SK-N-SH (cell line): ENCODE measurements around the gene ABCA7. TPM values are rescaled to one million over a fixed set of nuclear protein-coding genes. Genes with fewer than 3 reads are reported as not detected.

Experiments used
- CTCF ChIA-PET: fragments of 300-600, 350-600 bp; formaldehyde crosslinking; extraction: SDS; loops from one replicate; lab custom pipeline; 2021; lab: Yijun Ruan, JAX
- POLR2A ChIA-PET: fragments of 350-600 bp; sonication (Branson Sonifier 250); formaldehyde crosslinking; extraction: SDS; loops from one replicate; lab custom pipeline; 2020; ENCODE audit warnings: antibody characterized with exemption, inconsistent platforms; lab: Yijun Ruan, JAX
- DNase-seq: peaks from one replicate; pipeline ENCODE4 v3.0.0; 2012
- H2AFZ ChIP-seq: fragments of 200-600 bp; sonication (generic); 2 replicates; pipeline ENCODE4 v1.8.1; 2016; ENCODE audit warnings: antibody characterized with exemption, mild to moderate bottlenecking, low read depth
- H3F3A ChIP-seq: fragments of 200-600 bp; sonication (generic); replicated peaks from 2 replicates; pipeline ENCODE3; 2016; ENCODE audit warnings: antibody characterized with exemption, mild to moderate bottlenecking; ENCODE audit not compliant: insufficient read depth
- H3K27ac ChIP-seq, 2 experiments: fragments of 200-500 bp in 1 of 2; fragments of 200-600 bp in 1 of 2; sonication (Bioruptor generic) in 1 of 2; sonication (generic), shearing (Covaris generic) in 1 of 2; 2 replicates each; pipeline versions ENCODE4 v1.5.1 to v1.6.1; 2014 to 2016; ENCODE audit warnings: low read depth in 2 of 2, inconsistent platforms in 1 of 2, low read length in 1 of 2, mild to moderate bottlenecking in 1 of 2, mixed read lengths in 1 of 2
- H3K27me3 ChIP-seq: fragments of 200-600 bp; sonication (generic), shearing (Covaris generic); 2 replicates; pipeline ENCODE4 v1.6.1; 2016; ENCODE audit warnings: mixed run types; ENCODE audit not compliant: insufficient read depth
- H3K36me3 ChIP-seq, 2 experiments: fragments of 200-500 bp in 1 of 2; fragments of 200-600 bp in 1 of 2; sonication (Bioruptor generic) in 1 of 2; sonication (generic) in 1 of 2; replicated peaks in 1 of 2; 2 replicates each; pipeline versions ENCODE3 to v1.5.1; 2014 to 2016; ENCODE audit warnings: low read length in 1 of 2, mild to moderate bottlenecking in 1 of 2; ENCODE audit not compliant: insufficient read depth in 2 of 2, control insufficient read depth in 1 of 2
- H3K4me1 ChIP-seq, 2 experiments: fragments of 200-500 bp in 1 of 2; fragments of 200-600 bp in 1 of 2; sonication (Bioruptor generic) in 1 of 2; sonication (generic), shearing (Covaris generic) in 1 of 2; 2 replicates each; pipeline versions ENCODE4 v1.5.1 to v1.6.1; 2014 to 2016; ENCODE audit warnings: low read depth in 1 of 2, low read length in 1 of 2, mixed run types in 1 of 2; ENCODE audit not compliant: insufficient read depth in 2 of 2, control insufficient read depth in 1 of 2
- H3K4me2 ChIP-seq: fragments of 200-600 bp; sonication (generic), shearing (Covaris generic); 2 replicates; pipeline ENCODE4 v1.6.1; 2017; ENCODE audit warnings: mixed run types
- H3K4me3 ChIP-seq, 2 experiments: fragments of 200-500 bp in 1 of 2; fragments of 200-600 bp in 1 of 2; sonication (Bioruptor generic) in 1 of 2; sonication (generic), shearing (Covaris generic) in 1 of 2; 2 replicates each; pipeline versions ENCODE4 v1.5.1 to v1.8.1; 2014 to 2016; ENCODE audit warnings: low read depth in 2 of 2, inconsistent platforms in 1 of 2, low read length in 1 of 2, mild to moderate bottlenecking in 1 of 2, mixed read lengths in 1 of 2, moderate library complexity in 1 of 2
- H3K79me2 ChIP-seq: fragments of 200-600 bp; sonication (generic); 2 replicates; pipeline ENCODE4 v1.8.1; 2017; ENCODE audit warnings: mild to moderate bottlenecking; ENCODE audit not compliant: insufficient read depth
- H3K9ac ChIP-seq: fragments of 200-600 bp; sonication (generic); 2 replicates; pipeline ENCODE4 v1.6.1; 2017; ENCODE audit warnings: mixed run types
- H3K9me2 ChIP-seq: fragments of 200-600 bp; sonication (generic); 2 replicates; pipeline ENCODE4 v1.6.1; 2017; ENCODE audit warnings: mixed run types
- H3K9me3 ChIP-seq: fragments of 200-600 bp; sonication (generic); 2 replicates; pipeline ENCODE4 v1.6.1; 2017; ENCODE audit warnings: mixed run types, mild to moderate bottlenecking, moderate library complexity
- H4K20me1 ChIP-seq: fragments of 200-600 bp; sonication (generic); 2 replicates; pipeline ENCODE4 v1.6.1; 2017; ENCODE audit warnings: mild to moderate bottlenecking, mixed run types; ENCODE audit not compliant: insufficient read depth
- CHD2 ChIP-seq: fragments of 150-350 bp; IDR thresholded peaks from 2 replicates; pipeline ENCODE4 v1.6.1; 2018; ENCODE audit warnings: low read length; ENCODE audit not compliant: partially characterized antibody
- ELF1 ChIP-seq: IDR thresholded peaks from 2 replicates; pipeline ENCODE4 v1.4.0; 2012
- EP300 ChIP-seq, 2 experiments: IDR thresholded peaks; 2 replicates each; pipeline versions ENCODE4 v1.4.0 to v1.6.1; 2012; ENCODE audit warnings: borderline replicate concordance in 1 of 2, low read depth in 1 of 2, low read length in 1 of 2
- FOSL2 ChIP-seq: IDR thresholded peaks from 2 replicates; pipeline ENCODE4 v1.4.0; 2012; ENCODE audit warnings: low read depth, mild to moderate bottlenecking, moderate library complexity, borderline replicate concordance
- FOXJ3 ChIP-seq: sonication (generic); formaldehyde crosslinking; IDR thresholded peaks from 2 replicates; pipeline ENCODE4 v1.5.1; 2020; ENCODE audit warnings: mild to moderate bottlenecking, missing genetic modification reagents
- FOXM1 ChIP-seq: IDR thresholded peaks from 2 replicates; pipeline ENCODE4 v1.4.0; 2012; ENCODE audit warnings: low read depth, mild to moderate bottlenecking
- GABPA ChIP-seq: IDR thresholded peaks from 2 replicates; pipeline ENCODE4 v1.4.0; 2012; ENCODE audit warnings: low read depth, mild to moderate bottlenecking
- NFIC ChIP-seq: IDR thresholded peaks from 2 replicates; pipeline ENCODE4 v1.4.0; 2012; ENCODE audit warnings: borderline replicate concordance
- RXRA ChIP-seq: IDR thresholded peaks from 2 replicates; pipeline ENCODE4 v1.4.0; 2012; ENCODE audit warnings: low read depth, mild to moderate bottlenecking, borderline replicate concordance
- TEAD4 ChIP-seq: IDR thresholded peaks from 2 replicates; pipeline ENCODE4 v1.4.0; 2012; ENCODE audit warnings: mild to moderate bottlenecking, borderline replicate concordance; ENCODE audit not compliant: insufficient read depth
- whole genome bisulfite sequencing: methylation state at CpG from one replicate; pipeline ENCODE4 v1.1.6; 2017; ENCODE audit warnings: low lambda C conversion rate; 5-methylcytosine and 5-hydroxymethylcytosine counted together
- polyA plus RNA-seq, 3 experiments: library from polyadenylated mRNA; depleted of rRNA; stranded (reverse); fragments of >200 nt; gene quantifications; 2 replicates each; pipeline ENCODE4 v1.2.3, GENCODE V29; 2012
- TF ChIP-seq, protein P1 (sequence below): IDR thresholded peaks from 2 replicates; pipeline ENCODE4 v1.4.0; 2012; ENCODE audit warnings: low read depth, borderline replicate concordance
- TF ChIP-seq, protein P2 (sequence below): IDR thresholded peaks from 2 replicates; pipeline ENCODE4 v1.6.1; 2012; ENCODE audit warnings: mild to moderate bottlenecking, low read depth, low read length, moderate library complexity

ABCA7 gene
- polyA plus RNA-seq, 1 of the 3 experiments (the other 2 are of a cell fraction): 7.8 TPM

DNA sequence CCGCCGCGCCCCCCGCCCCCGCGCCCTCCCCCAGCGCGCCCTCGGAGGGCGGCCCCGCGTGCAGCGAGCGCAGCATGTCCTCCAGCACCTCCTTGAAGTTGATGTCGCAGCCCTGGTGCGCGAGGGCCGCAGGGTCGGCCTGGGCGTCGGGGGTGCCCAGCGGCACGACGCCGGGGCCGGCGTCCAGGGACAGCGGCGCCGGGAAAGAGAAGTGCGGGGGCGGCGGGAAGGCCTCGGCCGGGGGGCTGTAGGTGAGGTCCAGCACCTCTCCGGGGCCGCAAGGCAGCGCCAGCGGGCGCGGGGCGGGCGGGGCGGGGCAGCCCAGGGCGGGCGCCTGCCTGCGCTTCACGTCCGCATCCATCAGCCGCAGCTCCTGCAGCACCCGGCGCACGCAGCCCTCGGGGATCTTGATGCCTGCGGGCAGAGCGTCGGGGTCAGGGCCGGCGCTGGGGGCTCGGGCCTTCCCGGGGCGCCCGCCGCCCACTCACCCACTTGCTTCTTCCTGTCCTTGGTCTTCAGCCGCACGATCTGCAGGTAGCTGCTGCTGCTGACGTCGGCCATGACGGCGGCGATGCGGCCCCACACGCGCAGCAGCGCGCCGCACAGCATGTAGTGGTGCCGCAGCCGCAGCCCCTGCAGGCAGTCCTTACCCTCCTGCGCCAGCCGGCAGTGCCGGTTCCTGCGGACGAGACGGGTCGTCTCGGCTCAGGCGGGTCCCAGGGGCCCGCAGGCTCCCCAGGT lies 68.6 kb downstream of the ABCA7 start:
- CTCF ChIA-PET: interaction anchor here (1.2 to 1.8 kb wide), 3 partner anchors 86 to 113 kb away, joined by 5 read pairs; no protein-coding TSS in a partner anchor
- no peak overlapping the region for H2AFZ ChIP-seq
- H3K36me3 ChIP-seq: peaks cover 0 to 34% of the 10 kb centered on the region in 2 experiments

DNA sequence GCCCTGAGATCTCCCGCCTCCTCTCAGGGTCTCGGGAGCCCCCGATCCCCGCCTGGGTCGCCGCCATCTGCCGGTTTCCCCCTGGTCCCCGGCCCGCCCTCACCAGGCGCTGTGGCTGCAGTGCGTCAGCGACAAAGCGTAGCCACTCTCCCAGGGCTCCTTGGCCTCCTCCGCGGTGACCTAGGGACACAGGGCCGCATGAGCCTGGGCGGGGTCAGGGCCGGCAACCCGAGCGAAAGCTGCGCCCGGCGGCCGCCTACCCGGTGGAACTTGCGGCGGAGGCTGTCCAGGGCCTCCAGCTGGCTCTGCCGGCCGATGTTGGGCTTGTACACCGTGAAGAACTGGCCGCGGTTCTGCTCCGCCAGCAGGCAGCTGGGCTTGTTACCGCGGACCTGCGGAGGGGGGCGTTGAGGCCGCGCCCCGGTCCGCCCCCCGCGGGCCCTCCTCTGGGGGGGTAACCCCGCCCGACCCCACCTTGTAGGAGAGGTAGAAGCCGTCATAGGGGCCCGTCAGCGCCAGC lies 69.2 kb downstream of the ABCA7 start:
- POLR2A ChIA-PET: no interaction called here
- peaks cover 21% of the 10 kb centered on the region; the same call in 1 of the 2 replicates for H4K20me1 ChIP-seq
- no peak overlapping the region for H3K27ac ChIP-seq
- H3K36me3 ChIP-seq: peaks cover 0 to 36% of the 10 kb centered on the region in 2 experiments
- no peak overlapping the region for H3K4me3 ChIP-seq
- H3K4me2 ChIP-seq: no peak overlapping the region
- H3K27me3 ChIP-seq: no peaks in the 10 kb centered on the region
- 98% methylated on average over 14 of the region's 48 CpGs for WGBS
- peaks cover 18% of the 10 kb centered on the region; the same call in 1 of the 2 replicates for H3K79me2 ChIP-seq
- DNase-seq: no peak
- CTCF ChIA-PET: interaction anchor here (1.2 kb wide), 1 partner anchor 86 kb away, joined by 5 read pairs; no protein-coding TSS in a partner anchor
- H3K9me3 ChIP-seq: no peaks in the 10 kb centered on the region
- H3K9me2 ChIP-seq: no peaks in the 10 kb centered on the region
- no peak overlapping the region for H2AFZ ChIP-seq
- no peak for TF ChIP-seq FOXJ3 (CRISPR knock-in tag)
- TF ChIP-seq CHD2: no peak
- no peak for TF ChIP-seq TEAD4
- no peak for TF ChIP-seq FOXM1
- TF ChIP-seq, protein P1, sequence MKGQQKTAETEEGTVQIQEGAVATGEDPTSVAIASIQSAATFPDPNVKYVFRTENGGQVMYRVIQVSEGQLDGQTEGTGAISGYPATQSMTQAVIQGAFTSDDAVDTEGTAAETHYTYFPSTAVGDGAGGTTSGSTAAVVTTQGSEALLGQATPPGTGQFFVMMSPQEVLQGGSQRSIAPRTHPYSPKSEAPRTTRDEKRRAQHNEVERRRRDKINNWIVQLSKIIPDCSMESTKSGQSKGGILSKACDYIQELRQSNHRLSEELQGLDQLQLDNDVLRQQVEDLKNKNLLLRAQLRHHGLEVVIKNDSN: no peak
- no peak for TF ChIP-seq FOSL2
- no peak for TF ChIP-seq NFIC
- TF ChIP-seq EP300 (IDR thresholded peaks at IDR 0.05; ENCODE audit: borderline replicate concordance in 1 of 2, low read depth in 1 of 2, low read length in 1 of 2): no peak
- TF ChIP-seq RXRA: no peak
- no peak for TF ChIP-seq GABPA
- TF ChIP-seq, protein P2, sequence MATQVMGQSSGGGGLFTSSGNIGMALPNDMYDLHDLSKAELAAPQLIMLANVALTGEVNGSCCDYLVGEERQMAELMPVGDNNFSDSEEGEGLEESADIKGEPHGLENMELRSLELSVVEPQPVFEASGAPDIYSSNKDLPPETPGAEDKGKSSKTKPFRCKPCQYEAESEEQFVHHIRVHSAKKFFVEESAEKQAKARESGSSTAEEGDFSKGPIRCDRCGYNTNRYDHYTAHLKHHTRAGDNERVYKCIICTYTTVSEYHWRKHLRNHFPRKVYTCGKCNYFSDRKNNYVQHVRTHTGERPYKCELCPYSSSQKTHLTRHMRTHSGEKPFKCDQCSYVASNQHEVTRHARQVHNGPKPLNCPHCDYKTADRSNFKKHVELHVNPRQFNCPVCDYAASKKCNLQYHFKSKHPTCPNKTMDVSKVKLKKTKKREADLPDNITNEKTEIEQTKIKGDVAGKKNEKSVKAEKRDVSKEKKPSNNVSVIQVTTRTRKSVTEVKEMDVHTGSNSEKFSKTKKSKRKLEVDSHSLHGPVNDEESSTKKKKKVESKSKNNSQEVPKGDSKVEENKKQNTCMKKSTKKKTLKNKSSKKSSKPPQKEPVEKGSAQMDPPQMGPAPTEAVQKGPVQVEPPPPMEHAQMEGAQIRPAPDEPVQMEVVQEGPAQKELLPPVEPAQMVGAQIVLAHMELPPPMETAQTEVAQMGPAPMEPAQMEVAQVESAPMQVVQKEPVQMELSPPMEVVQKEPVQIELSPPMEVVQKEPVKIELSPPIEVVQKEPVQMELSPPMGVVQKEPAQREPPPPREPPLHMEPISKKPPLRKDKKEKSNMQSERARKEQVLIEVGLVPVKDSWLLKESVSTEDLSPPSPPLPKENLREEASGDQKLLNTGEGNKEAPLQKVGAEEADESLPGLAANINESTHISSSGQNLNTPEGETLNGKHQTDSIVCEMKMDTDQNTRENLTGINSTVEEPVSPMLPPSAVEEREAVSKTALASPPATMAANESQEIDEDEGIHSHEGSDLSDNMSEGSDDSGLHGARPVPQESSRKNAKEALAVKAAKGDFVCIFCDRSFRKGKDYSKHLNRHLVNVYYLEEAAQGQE: no peak
- no peak for TF ChIP-seq ELF1
- no peak overlapping the region for H3K9ac ChIP-seq
- H3F3A ChIP-seq: peaks cover 10% of the 10 kb centered on the region
- H3K4me1 ChIP-seq: peaks cover 5 to 20% of the 10 kb centered on the region in 2 experiments; a peak in 2 of 4 replicates

More for the DNA sequence above, 68.6 kb downstream of the ABCA7 start:
- WGBS: 97% methylated on average over 26 of the region's 89 CpGs
- Histone ChIP-seq H3K27ac (no peak overlapping the region), H3K9me2 (no peaks in the 10 kb centered on the region), H3K9me3 (no peaks in the 10 kb centered on the region), H3K9ac (no peak overlapping the region), H3K4me3 (no peak overlapping the region), H3K79me2 (peaks cover 18% of the 10 kb centered on the region; the same call in 1 of the 2 replicates), H3K4me2 (no peak overlapping the region), H3K27me3 (no peaks in the 10 kb centered on the region), H4K20me1 (peaks cover 21% of the 10 kb centered on the region; the same call in 1 of the 2 replicates), H3F3A (peaks cover 11% of the 10 kb centered on the region), H3K4me1 (peaks cover 1 to 14% of the 10 kb centered on the region in 2 experiments; a peak in 2 of 4 replicates)
- no peak for TF ChIP-seq ELF1
- POLR2A ChIA-PET: interaction anchor here (0.6 kb wide), 1 partner anchor 86 kb away, joined by 3 read pairs; no protein-coding TSS in a partner anchor
- DNase-seq: no peak
